LNCAP (cell line): ENCODE measurements around the gene ABI3BP.

Experiments used
- CTCF ChIP-seq: fragments of 450-650 bp; IDR thresholded peaks from 2 replicates; pipeline ENCODE4 v1.5.1; 2017; ENCODE audit warnings: mild to moderate bottlenecking

ABI3BP gene

GRCh38 chr3:100970477-100970990, 22.7 kb downstream of the ABI3BP start:
- no peak for TF ChIP-seq CTCF

- no peak for TF ChIP-seq CTCF
Observed at GRCh38 chr3:100968932-100969906, 24.0 kb downstream of the ABI3BP start.

GRCh38 chr3:100966807-100967206, 26.4 kb downstream of the ABI3BP start:
- no peak for TF ChIP-seq CTCF

DNA sequence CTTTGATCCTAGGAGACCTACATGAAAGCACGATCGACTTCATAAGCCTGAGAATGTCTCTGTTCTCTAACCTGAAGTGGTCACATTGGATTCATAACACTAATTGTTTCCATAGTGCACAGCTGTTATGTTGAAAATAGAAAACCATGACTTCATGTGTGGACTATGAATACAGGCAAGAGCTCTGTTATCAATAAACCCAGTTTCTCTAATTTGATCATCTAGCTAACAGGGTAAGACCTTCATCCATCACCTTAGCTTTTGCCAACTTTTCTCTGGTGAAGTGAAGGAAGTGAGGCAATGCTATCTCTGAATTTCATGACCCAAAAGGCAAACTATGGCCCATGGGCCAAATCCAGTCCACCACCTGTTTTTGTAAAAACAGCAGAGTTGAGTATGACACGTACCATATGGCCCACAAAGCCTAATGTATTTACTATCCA, 27.2 kb downstream of the ABI3BP start:
- no peak for TF ChIP-seq CTCF

DNA sequence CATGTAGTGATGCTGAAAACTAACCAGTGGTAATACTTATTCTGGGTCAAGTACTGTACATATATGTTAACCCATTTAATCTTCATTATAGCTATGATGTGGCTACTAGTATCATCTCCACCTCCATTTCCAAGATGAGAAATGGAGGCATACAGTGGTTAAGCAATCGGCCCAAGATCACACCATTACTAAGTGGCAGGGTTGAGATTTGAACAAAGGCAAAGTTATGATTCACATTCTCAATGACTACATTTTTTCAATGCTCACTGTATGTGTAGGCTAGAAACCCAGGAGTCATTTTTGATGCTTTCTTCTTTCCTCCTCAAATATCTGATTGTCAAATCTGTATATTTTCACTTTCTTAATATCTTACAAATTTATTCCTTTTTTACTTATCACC, 30.2 kb downstream of the ABI3BP start:
- TF ChIP-seq CTCF = no peak

- TF ChIP-seq CTCF = no peak
Observed at GRCh38 chr3:100957261-100957986, 35.8 kb downstream of the ABI3BP start.

GRCh38 chr3:100956276-100956675, 36.9 kb downstream of the ABI3BP start:
- no peak for TF ChIP-seq CTCF
